Activated naive CD8-positive, alpha-beta T cell treated with anti-CD3 and anti-CD28 coated beads, Interleukin-2, amount 10 ng/mL, durations not matched to agents 7 days and 5 days (primary cell): ENCODE results near the gene SNED1. TPM values are rescaled to one million over a fixed set of nuclear protein-coding genes. Genes with fewer than 3 reads are reported as not detected.

ENCODE experiments used
- ATAC-seq: fragments of 150-1000 bp; cut with Tn5 transposase; one replicate; pipeline ENCODE4 v1.10.0; 2021; ENCODE audit warnings: low read depth, moderate library complexity
- POLR2A ChIA-PET: fragments of 350-600 bp; sonication (Branson Sonifier 250); formaldehyde crosslinking; loops from one replicate; lab custom pipeline; 2021; ENCODE audit warnings: antibody characterized with exemption; lab: Charles Lee
- DNase-seq: peaks from one replicate; pipeline ENCODE4 v3.0.0; 2021
- H3K27ac Mint-ChIP-seq: one replicate; pipeline ENCODE4 v1.8.0; 2022; ENCODE audit warnings: mild to moderate bottlenecking, mixed read lengths
- H3K27me3 Mint-ChIP-seq: one replicate; pipeline ENCODE4 v1.8.0; 2022; ENCODE audit warnings: mild to moderate bottlenecking, moderate library complexity, mixed read lengths
- H3K36me3 Mint-ChIP-seq: one replicate; pipeline ENCODE4 v1.8.0; 2021; ENCODE audit warnings: mild to moderate bottlenecking, mixed read lengths
- H3K4me1 Mint-ChIP-seq: one replicate; pipeline ENCODE4 v1.8.0; 2021; ENCODE audit warnings: mixed read lengths
- H3K4me3 Mint-ChIP-seq: one replicate; pipeline ENCODE4 v1.8.0; 2022; ENCODE audit warnings: mild to moderate bottlenecking, moderate library complexity, mixed read lengths
- H3K9me3 Mint-ChIP-seq: one replicate; pipeline ENCODE4 v1.8.0; 2021; ENCODE audit warnings: mixed read lengths
- total RNA-seq, 2 experiments: library from RNA; stranded (reverse); gene quantifications; one replicate each; pipeline ENCODE4 v1.2.3, GENCODE V29; 2021

Gene SNED1
- total RNA-seq, 2 experiments from 2014 or later = 14.5 to 18.7 TPM

DNA sequence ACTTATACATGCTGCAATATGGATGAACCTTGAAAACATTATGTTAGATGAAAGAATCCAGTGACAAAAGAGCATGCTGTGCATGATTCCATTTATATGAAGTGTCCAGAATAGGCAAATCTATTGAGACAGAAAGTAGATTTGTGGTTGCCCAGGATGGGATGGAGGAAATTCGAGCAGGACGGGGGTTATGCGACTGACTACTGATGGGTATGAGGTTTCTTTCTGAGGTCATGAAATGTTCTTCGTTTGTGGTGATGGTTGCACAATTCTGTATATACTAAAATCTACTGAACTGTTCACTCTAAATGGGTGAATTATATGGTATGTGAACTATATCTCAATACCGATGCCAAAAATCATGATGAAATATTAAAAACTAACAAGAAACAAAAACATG is 122.6 kb downstream of the SNED1 start:
- Mint-ChIP-seq H3K36me3 (peaks cover 22% of the 10 kb centered on the region), H3K4me3 (no peak overlapping the region), H3K9me3 (no peaks in the 10 kb centered on the region), H3K27ac (no peak overlapping the region), H3K27me3 (no peaks in the 10 kb centered on the region), H3K4me1 (no peaks in the 10 kb centered on the region)
- no peak for ATAC-seq
- POLR2A ChIA-PET = no interaction called here
- DNase-seq = no peak

DNA sequence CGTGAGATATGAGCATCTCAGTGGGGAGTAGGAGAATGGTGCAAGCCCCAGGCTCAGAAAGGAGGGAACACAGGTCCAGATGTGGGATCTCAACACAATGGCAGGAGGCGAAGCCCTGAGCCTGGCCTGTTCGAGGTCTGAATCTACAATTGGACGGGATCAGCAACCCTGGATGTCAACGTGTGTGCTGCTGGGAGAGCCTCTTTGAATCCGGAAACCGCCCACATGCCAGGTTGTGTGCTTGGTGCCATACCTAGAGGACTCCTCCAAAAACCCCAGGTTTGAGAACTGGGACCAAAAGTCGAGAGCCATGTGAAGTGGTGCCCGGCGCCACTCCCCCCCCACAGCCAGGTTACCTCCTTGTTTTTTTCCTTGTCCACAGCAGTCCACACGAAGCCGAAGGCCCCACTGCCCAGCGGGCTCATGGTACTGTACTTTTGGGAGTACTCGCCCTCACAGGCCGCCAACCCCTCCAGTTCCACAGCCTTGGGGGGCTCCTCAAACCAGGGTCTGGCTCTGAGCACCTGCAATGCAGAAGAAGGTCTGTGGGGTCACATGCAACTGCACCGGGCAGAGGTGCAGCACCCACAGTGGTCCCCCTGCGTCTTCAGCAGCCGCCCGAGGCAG is 124.1 kb downstream of the SNED1 start:
- ATAC-seq (no peak), DNase-seq (peak; percentile 27)
- H3K36me3 Mint-ChIP-seq = peaks cover 16% of the 10 kb centered on the region
- no peak overlapping the region for H3K4me3 Mint-ChIP-seq
- no peaks in the 10 kb centered on the region for H3K27me3 Mint-ChIP-seq
- H3K27ac Mint-ChIP-seq = no peak overlapping the region
- no peaks in the 10 kb centered on the region for H3K9me3 Mint-ChIP-seq
- POLR2A ChIA-PET = no interaction called here
- H3K4me1 Mint-ChIP-seq = no peaks in the 10 kb centered on the region

DNA sequence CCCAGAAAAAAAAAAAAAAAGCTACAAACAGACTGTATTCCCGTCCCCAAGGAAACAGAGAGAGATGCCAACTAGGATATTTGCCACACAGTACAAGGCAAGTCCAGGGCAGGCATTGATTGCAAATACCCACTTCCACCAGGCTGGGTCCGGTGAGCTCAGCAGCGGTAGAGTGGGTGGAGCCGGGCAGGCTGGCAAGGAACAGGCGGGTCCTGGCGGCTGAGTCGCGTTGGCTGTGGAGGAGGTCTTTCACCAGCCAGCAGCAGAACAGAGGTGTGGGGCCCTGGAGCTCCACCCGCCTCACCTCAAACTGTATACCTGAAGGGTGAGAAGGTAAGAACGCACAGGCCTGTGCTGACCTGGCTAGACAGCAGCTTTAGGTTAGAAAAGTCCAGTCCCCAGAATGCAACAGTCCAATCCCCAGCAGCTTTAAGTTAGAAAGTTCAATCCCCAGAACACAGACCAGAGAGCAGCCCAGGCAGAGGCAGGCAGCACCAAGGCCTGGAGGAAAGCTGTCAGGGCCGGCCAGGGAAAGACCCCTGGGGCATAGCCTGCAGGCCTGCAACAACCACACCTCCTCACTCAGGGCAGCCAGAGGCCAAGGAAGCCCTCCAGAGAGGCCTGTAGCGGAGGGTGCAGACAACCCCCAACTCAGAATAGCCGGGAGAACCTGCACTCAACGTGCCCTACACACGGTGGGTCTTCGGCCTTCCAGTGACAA is 125.6 kb downstream of the SNED1 start:
- Mint-ChIP-seq H3K36me3 (peaks cover 17% of the 10 kb centered on the region), H3K4me3 (no peak overlapping the region), H3K9me3 (no peaks in the 10 kb centered on the region), H3K27me3 (no peaks in the 10 kb centered on the region), H3K4me1 (peaks cover 6% of the 10 kb centered on the region), H3K27ac (no peak overlapping the region)
- POLR2A ChIA-PET = interaction anchor here (1.1 kb wide), 1 partner anchor 25 kb away, joined by 4 read pairs; the partner anchor contains the start of gene PASK
- ATAC-seq = peak; percentile 35
- DNase-seq = peak; percentile 22

DNA sequence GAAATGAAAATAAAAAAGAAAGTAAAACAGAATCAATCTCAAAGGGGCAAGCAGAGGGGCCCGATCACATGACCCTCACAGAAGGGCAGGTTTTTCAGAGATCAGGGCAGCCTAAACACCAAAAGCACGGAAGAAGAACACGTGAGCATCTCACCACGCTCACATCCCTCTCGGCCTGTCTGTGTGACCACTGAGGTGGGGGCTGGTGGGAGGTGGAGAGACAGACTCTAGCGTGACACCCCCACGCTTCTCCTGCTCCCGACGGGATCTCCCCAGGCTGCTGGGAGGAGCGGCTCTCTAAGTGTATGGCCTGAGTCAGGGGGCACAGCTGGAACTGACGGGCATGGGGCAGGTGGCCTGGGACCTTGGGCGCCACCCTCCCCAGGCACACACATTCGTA is 127.2 kb downstream of the SNED1 start:
- ATAC-seq (no peak), DNase-seq (peak; percentile 10)
- peaks cover 15% of the 10 kb centered on the region for H3K36me3 Mint-ChIP-seq
- no peak overlapping the region for H3K4me3 Mint-ChIP-seq
- POLR2A ChIA-PET = interaction anchor here (0.6 to 0.7 kb wide), 2 partner anchors 16 to 85 kb away, joined by 3 to 6 read pairs; no protein-coding TSS in a partner anchor
- no peaks in the 10 kb centered on the region for H3K27me3 Mint-ChIP-seq
- H3K4me1 Mint-ChIP-seq = peaks cover 6% of the 10 kb centered on the region
- H3K9me3 Mint-ChIP-seq = no peaks in the 10 kb centered on the region
- H3K27ac Mint-ChIP-seq = no peak overlapping the region

DNA sequence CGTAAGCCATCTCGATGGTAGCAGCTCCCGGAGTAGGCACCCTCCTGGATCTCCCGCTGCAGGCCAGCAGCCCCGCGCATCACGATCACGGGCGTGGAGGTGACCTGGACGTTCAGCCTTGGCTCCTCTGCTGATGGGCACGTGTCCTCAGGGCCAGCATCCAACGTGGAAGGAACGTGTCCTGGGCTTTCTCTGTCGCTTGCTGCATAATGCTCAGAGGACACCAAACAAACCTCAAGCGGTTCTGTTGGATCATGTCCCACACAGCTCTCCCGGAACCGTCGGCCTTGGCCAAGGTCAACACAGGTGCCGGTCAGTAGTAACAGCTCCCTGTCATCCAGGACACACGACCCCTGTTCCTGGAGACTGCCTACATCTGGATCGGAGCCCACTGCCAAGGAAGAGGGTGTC is 127.8 kb downstream of the SNED1 start:
- Mint-ChIP-seq H3K4me1 (peaks cover 6% of the 10 kb centered on the region), H3K9me3 (no peaks in the 10 kb centered on the region), H3K36me3 (peaks cover 11% of the 10 kb centered on the region), H3K27me3 (no peaks in the 10 kb centered on the region), H3K4me3 (no peak overlapping the region), H3K27ac (no peak overlapping the region)
- ATAC-seq (no peak), DNase-seq (peak; percentile 24)
- POLR2A ChIA-PET = no interaction called here

DNA sequence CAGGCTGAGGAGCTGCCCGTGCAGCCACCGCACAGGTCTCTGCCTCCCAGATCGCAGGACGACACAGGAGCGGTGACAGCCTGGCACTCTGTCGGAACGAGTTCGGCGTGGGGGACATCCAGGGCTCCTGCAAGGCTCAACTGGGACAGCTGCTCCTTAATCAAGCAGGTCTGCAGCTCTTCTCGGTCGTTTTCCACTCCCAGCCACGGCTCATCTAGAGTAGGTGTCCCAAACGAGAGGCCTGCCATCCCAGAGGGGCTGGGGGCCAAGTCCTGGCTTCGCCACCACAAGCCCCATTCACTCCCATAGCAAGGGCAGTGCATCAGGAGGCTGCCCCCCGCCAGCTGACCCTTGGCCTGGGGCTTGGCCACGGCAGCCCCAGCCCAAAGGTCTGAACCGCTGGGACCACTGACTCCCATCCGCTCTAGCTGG is 128.4 kb downstream of the SNED1 start:
- no peaks in the 10 kb centered on the region for H3K9me3 Mint-ChIP-seq
- DNase-seq (peak; percentile 23), ATAC-seq (no peak)
- POLR2A ChIA-PET = no interaction called here
- H3K27me3 Mint-ChIP-seq = no peaks in the 10 kb centered on the region
- H3K27ac Mint-ChIP-seq = no peak overlapping the region
- H3K4me1 Mint-ChIP-seq = peaks cover 6% of the 10 kb centered on the region
- no peak overlapping the region for H3K4me3 Mint-ChIP-seq
- peaks cover 10% of the 10 kb centered on the region for H3K36me3 Mint-ChIP-seq

DNA sequence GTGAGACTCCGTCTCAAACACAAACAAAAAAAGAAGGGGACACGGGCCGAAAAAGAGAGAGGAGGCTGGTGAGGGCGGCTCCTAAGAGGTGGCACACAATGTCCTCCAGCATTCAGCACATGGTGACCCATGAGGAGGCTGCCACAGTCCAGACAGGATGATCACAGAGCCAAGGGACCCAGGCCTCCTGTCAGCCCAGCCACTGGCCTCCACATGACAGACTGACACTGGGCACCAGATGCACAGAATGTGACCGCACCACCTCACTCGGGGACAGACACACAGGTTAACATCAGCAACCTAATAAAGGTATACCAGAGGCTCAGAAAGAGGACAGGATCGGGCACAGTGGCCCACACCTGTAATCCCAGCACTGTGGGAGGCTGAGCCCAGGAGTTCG is 129.8 kb downstream of the SNED1 start:
- DNase-seq (peak; percentile 6), ATAC-seq (no peak)
- H3K4me3 Mint-ChIP-seq = no peak overlapping the region
- H3K9me3 Mint-ChIP-seq = no peaks in the 10 kb centered on the region
- H3K36me3 Mint-ChIP-seq = peaks cover 16% of the 10 kb centered on the region
- H3K4me1 Mint-ChIP-seq = peaks cover 6% of the 10 kb centered on the region
- no peaks in the 10 kb centered on the region for H3K27me3 Mint-ChIP-seq
- POLR2A ChIA-PET = no interaction called here
- H3K27ac Mint-ChIP-seq = no peak overlapping the region

DNA sequence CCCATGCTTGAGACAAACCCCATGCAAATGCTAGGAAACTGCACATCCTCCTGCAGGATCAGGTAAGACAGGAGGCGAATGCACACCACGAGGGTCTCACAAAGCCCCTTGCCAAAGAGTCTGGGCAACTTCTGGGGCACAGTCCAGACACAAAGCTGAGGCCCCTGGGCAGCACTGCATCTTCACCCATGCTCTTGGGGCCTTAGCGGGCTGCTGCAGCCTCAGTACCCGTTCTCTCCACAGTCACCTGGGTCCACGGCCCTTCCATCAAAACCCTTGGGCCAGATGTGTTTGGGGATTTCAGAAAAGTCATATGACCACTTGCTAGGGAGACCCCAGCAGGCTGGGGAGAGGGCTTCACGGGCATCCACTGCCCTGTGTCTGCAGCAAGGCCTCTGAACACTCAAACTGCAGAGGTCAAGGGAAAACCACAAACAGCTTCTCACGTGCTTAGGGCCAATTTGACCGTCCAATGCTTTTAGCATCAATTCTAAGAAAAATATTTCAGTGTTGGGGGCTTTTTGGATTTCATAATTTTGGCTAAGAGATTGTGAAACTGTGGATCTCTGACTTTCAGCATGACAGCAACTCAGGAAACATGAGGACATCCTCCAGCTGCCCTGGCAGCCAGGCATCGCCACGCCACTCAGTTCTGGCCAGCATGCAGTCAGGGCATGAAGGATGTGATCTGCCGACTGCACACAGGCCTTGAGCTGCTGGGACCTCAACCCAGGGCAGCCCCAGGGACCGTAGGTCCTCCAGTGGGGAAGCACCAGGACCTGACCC is 130.9 kb downstream of the SNED1 start:
- no peak overlapping the region for H3K27ac Mint-ChIP-seq
- POLR2A ChIA-PET = no interaction called here
- no peaks in the 10 kb centered on the region for H3K9me3 Mint-ChIP-seq
- no peak overlapping the region for H3K4me3 Mint-ChIP-seq
- peaks cover 19% of the 10 kb centered on the region for H3K36me3 Mint-ChIP-seq
- ATAC-seq (no peak), DNase-seq (peak; percentile 13)
- H3K4me1 Mint-ChIP-seq = peaks cover 6% of the 10 kb centered on the region
- no peaks in the 10 kb centered on the region for H3K27me3 Mint-ChIP-seq

DNA sequence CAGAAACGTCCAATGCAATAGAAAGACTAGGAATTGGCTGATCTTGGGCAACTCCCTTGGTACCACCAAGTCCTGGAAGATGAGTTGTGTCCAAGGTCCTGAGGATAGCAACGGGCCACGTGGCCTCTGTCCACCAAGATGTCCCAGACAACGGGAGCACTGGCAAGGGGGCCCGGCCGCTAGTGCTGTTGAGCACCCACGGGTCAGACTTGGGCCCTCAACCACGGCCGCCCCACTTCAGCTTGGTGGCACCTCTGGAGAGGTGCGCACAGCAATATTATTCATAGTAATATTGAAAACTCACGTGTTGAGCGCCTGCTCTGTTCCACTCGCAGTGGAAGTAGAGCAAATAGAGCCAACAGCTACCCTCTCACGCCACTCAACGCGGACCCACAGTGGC is 131.9 kb downstream of the SNED1 start:
- Mint-ChIP-seq H3K4me1 (peaks cover 6% of the 10 kb centered on the region), H3K4me3 (no peak overlapping the region), H3K36me3 (peaks cover 19% of the 10 kb centered on the region), H3K27ac (no peak overlapping the region), H3K9me3 (no peaks in the 10 kb centered on the region), H3K27me3 (no peaks in the 10 kb centered on the region)
- no peak for DNase-seq
- ATAC-seq = no peak
- POLR2A ChIA-PET = no interaction called here

DNA sequence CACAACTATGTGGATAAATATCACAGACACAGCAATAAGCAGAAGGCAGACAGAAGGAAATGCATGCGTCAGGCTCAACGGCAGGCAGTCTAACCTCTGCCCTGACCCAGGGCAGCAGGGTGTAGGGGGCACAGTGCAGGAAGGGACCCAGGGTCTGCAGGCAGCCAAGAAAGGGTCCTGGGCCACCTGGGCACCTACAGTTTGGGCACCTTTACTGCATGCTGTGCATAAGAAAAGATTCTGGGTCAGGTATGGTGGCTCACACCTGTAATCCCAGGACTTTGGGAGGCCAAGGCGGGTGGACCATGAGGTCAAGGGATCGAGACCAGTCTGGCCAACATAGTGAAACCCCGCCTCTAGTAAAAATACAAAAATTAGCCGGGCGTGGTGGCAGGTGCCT is 133.1 kb downstream of the SNED1 start:
- ATAC-seq (no peak), DNase-seq (no peak)
- Mint-ChIP-seq H3K27ac (no peak overlapping the region), H3K9me3 (no peaks in the 10 kb centered on the region), H3K27me3 (no peaks in the 10 kb centered on the region), H3K4me3 (no peak overlapping the region), H3K4me1 (peaks cover 6% of the 10 kb centered on the region), H3K36me3 (peaks cover 19% of the 10 kb centered on the region)
- POLR2A ChIA-PET = no interaction called here

DNA sequence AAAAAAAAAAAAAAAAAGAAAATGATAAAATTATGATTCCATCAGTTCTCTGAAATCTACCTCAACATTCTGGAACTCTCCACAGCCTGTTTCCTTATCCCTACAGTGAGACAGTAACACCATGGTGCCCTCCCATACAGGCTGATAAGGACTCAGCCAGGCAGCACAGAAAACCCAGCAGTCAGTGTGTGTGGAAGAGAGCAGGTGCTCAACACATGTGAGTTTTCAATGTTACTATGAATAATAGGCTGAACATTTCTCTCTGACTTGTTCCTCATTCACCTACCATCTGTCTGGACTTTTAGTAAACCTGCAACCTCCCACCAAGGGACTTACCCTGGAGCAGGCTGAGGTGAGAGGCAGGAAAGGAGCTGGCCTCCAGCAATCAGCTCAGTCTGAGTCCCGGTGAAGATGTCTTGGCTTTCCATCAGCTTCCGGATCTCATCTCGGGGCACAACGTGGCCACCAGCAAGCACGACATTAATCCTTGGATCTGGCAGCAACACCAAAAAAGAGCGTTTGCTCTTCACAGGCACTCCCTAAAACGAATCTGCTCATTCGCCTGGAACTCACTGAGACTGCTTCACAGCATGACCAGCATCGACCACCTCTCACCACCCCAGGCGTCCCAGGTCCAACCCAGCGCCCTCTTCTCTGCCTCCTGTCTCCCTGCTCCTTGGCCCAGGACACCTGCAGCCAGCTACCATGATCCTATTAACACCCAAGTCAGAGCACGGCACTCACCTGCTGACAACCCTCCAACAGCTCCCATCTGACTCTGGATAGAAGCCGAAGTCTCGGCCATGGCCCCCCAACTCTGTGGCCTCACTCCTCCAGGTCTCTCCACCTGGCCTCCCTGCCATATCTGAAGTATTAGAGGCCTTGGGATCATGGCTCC is 134.4 kb downstream of the SNED1 start:
- H3K36me3 Mint-ChIP-seq = peaks cover 19% of the 10 kb centered on the region
- H3K9me3 Mint-ChIP-seq = no peaks in the 10 kb centered on the region
- no peak for DNase-seq
- H3K27me3 Mint-ChIP-seq = no peaks in the 10 kb centered on the region
- no peak for ATAC-seq
- POLR2A ChIA-PET = interaction anchor here (0.7 kb wide), 1 partner anchor 571 kb away, joined by 7 read pairs; no protein-coding TSS in a partner anchor
- H3K4me1 Mint-ChIP-seq = peaks cover 6% of the 10 kb centered on the region
- H3K27ac Mint-ChIP-seq = no peak overlapping the region
- H3K4me3 Mint-ChIP-seq = no peak overlapping the region

DNA sequence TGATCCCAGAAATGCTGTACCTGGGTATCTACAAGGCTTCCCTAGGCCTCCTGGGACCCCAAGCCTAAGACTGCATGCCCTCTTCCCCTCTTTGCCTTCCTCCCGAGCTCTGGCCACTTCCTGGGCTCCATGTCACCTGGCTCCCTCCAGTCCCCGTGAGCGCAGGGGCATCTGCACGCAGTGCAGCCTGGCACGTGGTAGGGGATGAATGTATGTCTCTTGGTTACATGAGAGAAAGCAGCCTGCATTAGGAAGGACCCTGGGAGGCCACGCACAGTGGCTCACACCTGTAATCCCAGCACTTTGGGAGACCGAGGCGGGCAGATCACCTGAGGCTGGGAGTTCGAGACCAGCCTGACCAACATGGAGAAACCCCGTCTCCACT is 135.0 kb downstream of the SNED1 start:
- H3K36me3 Mint-ChIP-seq = peaks cover 19% of the 10 kb centered on the region
- ATAC-seq = no peak
- POLR2A ChIA-PET = no interaction called here
- H3K9me3 Mint-ChIP-seq = no peaks in the 10 kb centered on the region
- H3K27ac Mint-ChIP-seq = no peak overlapping the region
- no peaks in the 10 kb centered on the region for H3K27me3 Mint-ChIP-seq
- H3K4me3 Mint-ChIP-seq = no peak overlapping the region
- H3K4me1 Mint-ChIP-seq = no peaks in the 10 kb centered on the region
- DNase-seq = no peak

DNA sequence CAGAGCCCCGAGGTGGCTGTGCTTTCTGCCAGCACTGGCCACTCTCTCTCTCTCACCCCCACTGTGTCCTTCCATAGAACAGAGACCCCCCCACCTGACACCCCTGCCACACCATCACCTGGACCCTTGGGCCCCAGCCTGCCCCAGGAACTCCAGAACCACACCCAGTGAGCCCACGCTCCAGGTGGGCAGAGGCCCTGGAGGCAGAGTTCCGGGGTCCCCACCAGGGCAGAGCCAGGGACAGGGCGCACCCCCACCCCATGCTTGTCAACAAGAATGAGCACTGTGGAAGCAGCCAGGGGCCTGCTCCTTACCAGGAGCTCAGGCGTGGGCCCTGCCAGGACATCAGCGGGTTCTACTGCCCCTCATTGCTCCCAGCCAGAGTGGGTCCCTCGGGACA is 136.3 kb downstream of the SNED1 start:
- Mint-ChIP-seq H3K36me3 (peaks cover 17% of the 10 kb centered on the region), H3K27ac (no peak overlapping the region), H3K4me3 (no peak overlapping the region), H3K9me3 (no peaks in the 10 kb centered on the region), H3K4me1 (no peaks in the 10 kb centered on the region), H3K27me3 (no peaks in the 10 kb centered on the region)
- POLR2A ChIA-PET = no interaction called here
- DNase-seq = no peak
- no peak for ATAC-seq
